DOHH2 (cell line): ENCODE results near the gene TMEM176A.

Experiments used
- H3F3A ChIP-seq: fragments of 200-600 bp; sonication (generic), shearing (Covaris generic); 2 replicates; pipeline ENCODE4 v1.6.0; 2016; ENCODE audit warnings: antibody characterized with exemption, mild to moderate bottlenecking; ENCODE audit not compliant: control insufficient read depth, insufficient read depth
- H3K27ac ChIP-seq: fragments of 200-600 bp; sonication (generic); 2 replicates; pipeline ENCODE4 v1.5.1; 2014; ENCODE audit warnings: low read depth, mild to moderate bottlenecking, low read length, moderate library complexity
- H3K27me3 ChIP-seq: fragments of 200-600 bp; sonication (generic); 2 replicates; pipeline ENCODE4 v1.6.1; 2014; ENCODE audit warnings: mild to moderate bottlenecking, low read length, mixed read lengths; ENCODE audit not compliant: control insufficient read depth
- H3K36me3 ChIP-seq: fragments of 200-600 bp; sonication (generic); 2 replicates; pipeline ENCODE4 v1.6.1; 2014; ENCODE audit warnings: mild to moderate bottlenecking, low read length, moderate library complexity, mixed read lengths; ENCODE audit not compliant: control insufficient read depth
- H3K4me1 ChIP-seq: fragments of 200-600 bp; sonication (generic); 2 replicates; pipeline ENCODE4 v1.6.1; 2014; ENCODE audit warnings: mild to moderate bottlenecking, low read length, mixed read lengths; ENCODE audit not compliant: control insufficient read depth
- H3K4me2 ChIP-seq: fragments of 200-600 bp; sonication (generic); 2 replicates; pipeline ENCODE4 v1.6.0; 2014; ENCODE audit warnings: mild to moderate bottlenecking, low read length, moderate library complexity
- H3K4me3 ChIP-seq: fragments of 200-600 bp; sonication (generic); 2 replicates; pipeline ENCODE4 v1.5.1; 2014; ENCODE audit warnings: mild to moderate bottlenecking, low read length, mixed read lengths
- H3K79me2 ChIP-seq: fragments of 200-600 bp; sonication (generic); 2 replicates; pipeline ENCODE4 v1.6.1; 2014; ENCODE audit warnings: mild to moderate bottlenecking, low read length, mixed read lengths; ENCODE audit not compliant: control insufficient read depth
- H3K9me2 ChIP-seq: fragments of 200-600 bp; sonication (generic); replicated peaks from 2 replicates; pipeline ENCODE4 v1.6.1; 2014; ENCODE audit warnings: mild to moderate bottlenecking, low read length, mixed read lengths; ENCODE audit not compliant: control insufficient read depth
- H3K9me3 ChIP-seq: fragments of 200-600 bp; sonication (generic); 2 replicates; pipeline ENCODE4 v1.6.1; 2014; ENCODE audit warnings: antibody characterized with exemption, low read length, mixed read lengths; ENCODE audit not compliant: control insufficient read depth, insufficient read depth
- H4K20me1 ChIP-seq: fragments of 200-600 bp; sonication (generic); 2 replicates; pipeline ENCODE4 v1.6.0; 2014; ENCODE audit warnings: low read depth, mild to moderate bottlenecking, antibody characterized with exemption, low read length, moderate library complexity; ENCODE audit not compliant: control insufficient read depth, insufficient read depth
- CTCF ChIP-seq: fragments of 200-600 bp; sonication (generic); IDR thresholded peaks from one replicate; pipeline ENCODE4 v1.5.1; 2014; ENCODE audit warnings: antibody characterized with exemption, mild to moderate bottlenecking, low read depth, low read length; ENCODE audit not compliant: poor library complexity, severe bottlenecking
- EZH2phosphoT487 ChIP-seq: fragments of 200-600 bp; sonication (generic); IDR thresholded peaks from 2 replicates; pipeline ENCODE4 v1.6.1; 2017; ENCODE audit warnings: borderline replicate concordance, mild to moderate bottlenecking, antibody characterized with exemption, low read length, moderate library complexity, mixed read lengths

Gene TMEM176A

GRCh38 chr7:150823043-150823442 lies 22.5 kb downstream of the TMEM176A start:
- Histone ChIP-seq H3K9me3 (no peaks in the 10 kb centered on the region), H3K27ac (no peak overlapping the region), H3K27me3 (peaks cover 14% of the 10 kb centered on the region), H3K4me2 (no peak overlapping the region), H3K79me2 (no peaks in the 10 kb centered on the region), H4K20me1 (no peaks in the 10 kb centered on the region), H3K4me3 (no peak overlapping the region), H3K9me2 (no peaks in the 10 kb centered on the region), H3K4me1 (no peaks in the 10 kb centered on the region), H3K36me3 (no peaks in the 10 kb centered on the region), H3F3A (no peaks in the 10 kb centered on the region)
- no peak for TF ChIP-seq CTCF
- TF ChIP-seq EZH2phosphoT487 = no peak

- no peaks in the 10 kb centered on the region for H3K79me2 ChIP-seq
- H3K27me3 ChIP-seq = peaks cover 20% of the 10 kb centered on the region
- H4K20me1 ChIP-seq = no peaks in the 10 kb centered on the region
- H3K9me3 ChIP-seq = no peaks in the 10 kb centered on the region
- H3K4me1 ChIP-seq = no peaks in the 10 kb centered on the region
- no peak overlapping the region for H3K4me2 ChIP-seq
- no peak overlapping the region for H3K27ac ChIP-seq
- H3K4me3 ChIP-seq = no peak overlapping the region
- no peaks in the 10 kb centered on the region for H3K9me2 ChIP-seq
- TF ChIP-seq CTCF (no peak), EZH2phosphoT487 (no peak)
- no peaks in the 10 kb centered on the region for H3K36me3 ChIP-seq
- H3F3A ChIP-seq = no peaks in the 10 kb centered on the region
Observed at GRCh38 chr7:150823484-150824126, 23.0 kb downstream of the TMEM176A start.

GRCh38 chr7:150824379-150825177 lies 24.0 kb downstream of the TMEM176A start:
- Histone ChIP-seq H4K20me1 (no peaks in the 10 kb centered on the region), H3K4me3 (no peak overlapping the region)
- TF ChIP-seq EZH2phosphoT487 (no peak), CTCF (no peak)

More at GRCh38 chr7:150824379-150825177, 24.0 kb downstream of the TMEM176A start:
- H3K79me2 ChIP-seq = no peaks in the 10 kb centered on the region
- H3K4me2 ChIP-seq = no peak overlapping the region
- no peaks in the 10 kb centered on the region for H3K9me2 ChIP-seq
- no peaks in the 10 kb centered on the region for H3K36me3 ChIP-seq
- no peaks in the 10 kb centered on the region for H3K9me3 ChIP-seq
- peaks cover 20% of the 10 kb centered on the region for H3K27me3 ChIP-seq
- H3K4me1 ChIP-seq = no peaks in the 10 kb centered on the region
- H3K27ac ChIP-seq = no peak overlapping the region
- H3F3A ChIP-seq = no peaks in the 10 kb centered on the region
